Measurements from ENCODE around the gene CTSS. TPM values are rescaled to one million over a fixed set of nuclear protein-coding genes. Genes with fewer than 3 reads are reported as not detected.
A peak's percentile ranks its signal among the peaks of the same experiment; 100 is the strongest.
"Not testable (repeated sequence)": the region's sequence is repeated elsewhere in the genome, so short reads cannot be mapped to it uniquely, and the experiment has no call there.

Gene CTSS
- total RNA-seq, 4 donors from 2014 or later, result 97.4 to 146 (median 133) TPM

DNA sequence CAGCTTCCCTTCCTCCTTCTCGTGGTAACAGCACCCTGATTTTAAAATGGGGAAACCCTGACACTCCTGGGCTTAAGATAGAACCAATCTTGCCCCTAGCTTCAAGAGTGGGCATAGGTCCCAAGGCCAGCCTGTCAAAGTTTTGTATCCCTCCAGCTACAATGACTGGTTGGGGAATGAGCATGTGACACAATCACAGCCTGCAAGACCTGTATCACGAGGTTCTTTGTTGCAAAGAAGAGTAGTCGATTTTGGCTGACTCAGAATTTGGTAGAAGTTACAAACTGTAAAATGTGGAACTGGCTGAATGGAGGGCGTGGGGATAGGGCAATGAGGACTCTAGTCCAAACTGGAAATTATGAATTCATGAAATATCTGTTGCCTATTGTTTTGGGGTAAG lies 23.8 kb upstream of the CTSS start:
- H3K4me3 ChIP-seq, result no peak overlapping the region
- no peaks in the 10 kb centered on the region for H3K9me3 ChIP-seq
- no peaks in the 10 kb centered on the region for H3K36me3 ChIP-seq
- no peak for TF ChIP-seq POLR2A (IDR thresholded peaks at IDR 0.05)
- TF ChIP-seq, protein P1, sequence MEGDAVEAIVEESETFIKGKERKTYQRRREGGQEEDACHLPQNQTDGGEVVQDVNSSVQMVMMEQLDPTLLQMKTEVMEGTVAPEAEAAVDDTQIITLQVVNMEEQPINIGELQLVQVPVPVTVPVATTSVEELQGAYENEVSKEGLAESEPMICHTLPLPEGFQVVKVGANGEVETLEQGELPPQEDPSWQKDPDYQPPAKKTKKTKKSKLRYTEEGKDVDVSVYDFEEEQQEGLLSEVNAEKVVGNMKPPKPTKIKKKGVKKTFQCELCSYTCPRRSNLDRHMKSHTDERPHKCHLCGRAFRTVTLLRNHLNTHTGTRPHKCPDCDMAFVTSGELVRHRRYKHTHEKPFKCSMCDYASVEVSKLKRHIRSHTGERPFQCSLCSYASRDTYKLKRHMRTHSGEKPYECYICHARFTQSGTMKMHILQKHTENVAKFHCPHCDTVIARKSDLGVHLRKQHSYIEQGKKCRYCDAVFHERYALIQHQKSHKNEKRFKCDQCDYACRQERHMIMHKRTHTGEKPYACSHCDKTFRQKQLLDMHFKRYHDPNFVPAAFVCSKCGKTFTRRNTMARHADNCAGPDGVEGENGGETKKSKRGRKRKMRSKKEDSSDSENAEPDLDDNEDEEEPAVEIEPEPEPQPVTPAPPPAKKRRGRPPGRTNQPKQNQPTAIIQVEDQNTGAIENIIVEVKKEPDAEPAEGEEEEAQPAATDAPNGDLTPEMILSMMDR (IDR thresholded peaks at IDR 0.05), result no peak
- no peak overlapping the region for H3K27ac ChIP-seq
- no peak for DNase-seq
- H3K27me3 ChIP-seq, result no peaks in the 10 kb centered on the region
- H3K4me1 ChIP-seq, result no peaks in the 10 kb centered on the region

DNA sequence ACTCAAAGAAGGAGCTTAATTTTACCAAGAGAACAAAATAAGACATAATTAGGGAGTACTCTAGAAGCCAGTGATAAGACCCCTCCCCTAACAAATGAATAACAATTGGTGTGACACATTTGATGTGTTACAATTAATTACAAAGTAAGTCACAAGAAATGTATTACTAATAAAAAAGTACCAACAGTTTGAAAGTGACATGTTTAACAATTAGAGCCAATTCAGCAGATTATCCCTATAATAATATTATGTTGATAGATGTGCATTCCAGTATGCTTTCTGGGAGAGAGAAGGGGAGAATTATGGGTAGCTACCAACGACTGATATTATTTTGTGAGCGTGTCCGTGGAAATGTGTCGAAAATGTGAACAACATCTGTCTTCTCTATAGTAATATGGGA lies 23.4 kb upstream of the CTSS start:
- DNase-seq, result no peak
- Histone ChIP-seq H3K4me3 (no peak overlapping the region), H3K9me3 (no peaks in the 10 kb centered on the region), H3K27ac (no peak overlapping the region), H3K36me3 (no peaks in the 10 kb centered on the region), H3K27me3 (no peaks in the 10 kb centered on the region), H3K4me1 (no peaks in the 10 kb centered on the region)
- no peak for TF ChIP-seq POLR2A (IDR thresholded peaks at IDR 0.05)
- TF ChIP-seq, protein P1 (IDR thresholded peaks at IDR 0.05), result no peak

DNA sequence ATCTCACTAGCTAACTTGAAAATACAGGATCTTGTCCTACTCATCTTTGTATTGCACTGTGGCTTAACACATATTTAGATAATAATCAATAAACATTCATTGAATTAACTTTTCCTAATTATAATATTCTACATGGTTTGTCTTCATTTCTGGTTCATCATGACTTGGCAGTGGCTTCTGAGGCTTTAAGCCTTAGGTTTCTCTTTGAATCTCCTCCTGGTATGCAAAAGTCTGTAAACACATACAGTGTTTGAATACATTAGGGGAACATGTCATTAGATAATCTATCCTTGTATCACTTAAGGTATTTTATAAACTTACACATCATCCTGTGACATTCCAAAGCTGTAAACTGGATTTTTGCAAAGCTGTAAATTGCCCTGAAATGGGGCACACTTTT lies 21.9 kb upstream of the CTSS start:
- no peaks in the 10 kb centered on the region for H3K4me1 ChIP-seq
- H3K4me3 ChIP-seq, result no peak overlapping the region
- DNase-seq, result no peak
- H3K27me3 ChIP-seq, result no peaks in the 10 kb centered on the region
- H3K27ac ChIP-seq, result peak overlapping the region in 1 of 4 donors; percentile 2
- TF ChIP-seq, protein P1 (IDR thresholded peaks at IDR 0.05), result no peak
- TF ChIP-seq POLR2A (IDR thresholded peaks at IDR 0.05), result no peak
- no peaks in the 10 kb centered on the region for H3K36me3 ChIP-seq
- no peaks in the 10 kb centered on the region for H3K9me3 ChIP-seq

DNA sequence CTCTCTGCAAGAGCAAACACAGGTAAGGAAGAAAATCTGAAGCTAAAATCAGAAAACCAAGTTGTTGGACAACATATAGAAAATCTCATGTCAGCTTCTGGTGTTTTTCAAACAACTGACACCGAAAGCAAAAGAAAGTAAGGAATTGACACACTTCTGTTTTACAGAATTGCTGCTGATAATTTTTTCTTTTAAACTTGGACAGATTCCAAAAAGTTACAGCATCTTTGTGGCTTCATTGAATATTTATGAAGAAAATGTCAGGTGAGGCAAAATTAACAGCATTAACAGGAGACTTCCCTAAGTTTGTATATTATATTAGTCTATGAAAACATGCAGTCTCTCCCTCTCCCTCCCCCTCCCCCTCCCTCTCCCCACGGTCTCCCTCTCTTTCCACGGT lies 14.9 kb upstream of the CTSS start:
- no peaks in the 10 kb centered on the region for H3K36me3 ChIP-seq
- DNase-seq, result no peak
- no peaks in the 10 kb centered on the region for H3K27me3 ChIP-seq
- no peaks in the 10 kb centered on the region for H3K4me1 ChIP-seq
- H3K4me3 ChIP-seq, result no peak overlapping the region
- no peak for TF ChIP-seq POLR2A (IDR thresholded peaks at IDR 0.05)
- TF ChIP-seq, protein P1 (IDR thresholded peaks at IDR 0.05), result no peak
- H3K27ac ChIP-seq, result no peak overlapping the region
- no peaks in the 10 kb centered on the region for H3K9me3 ChIP-seq

DNA sequence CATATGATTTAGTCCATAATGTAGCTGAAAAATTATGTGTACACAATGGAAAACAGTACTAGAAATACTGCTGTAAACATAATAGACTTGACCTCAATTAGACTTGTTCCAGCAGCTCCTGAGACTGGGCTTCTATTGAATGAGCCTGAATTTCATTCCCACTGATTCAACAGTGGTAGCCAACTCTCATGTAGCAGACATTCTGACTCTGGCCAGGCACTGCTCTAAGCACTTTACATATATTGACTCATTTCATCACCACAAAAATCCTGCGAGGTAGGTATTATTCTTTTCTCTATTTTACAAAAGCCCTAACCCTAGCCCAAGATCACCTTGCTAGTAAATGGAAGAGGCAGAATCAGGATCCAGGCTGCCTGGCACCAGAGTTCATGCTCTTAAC lies 12.8 kb upstream of the CTSS start:
- Histone ChIP-seq H3K4me3 (no peak overlapping the region), H3K9me3 (no peaks in the 10 kb centered on the region), H3K27ac (no peak overlapping the region), H3K36me3 (no peaks in the 10 kb centered on the region), H3K27me3 (no peaks in the 10 kb centered on the region), H3K4me1 (no peaks in the 10 kb centered on the region)
- TF ChIP-seq POLR2A (IDR thresholded peaks at IDR 0.05), result no peak
- TF ChIP-seq, protein P1 (IDR thresholded peaks at IDR 0.05), result no peak
- DNase-seq, result no peak

DNA sequence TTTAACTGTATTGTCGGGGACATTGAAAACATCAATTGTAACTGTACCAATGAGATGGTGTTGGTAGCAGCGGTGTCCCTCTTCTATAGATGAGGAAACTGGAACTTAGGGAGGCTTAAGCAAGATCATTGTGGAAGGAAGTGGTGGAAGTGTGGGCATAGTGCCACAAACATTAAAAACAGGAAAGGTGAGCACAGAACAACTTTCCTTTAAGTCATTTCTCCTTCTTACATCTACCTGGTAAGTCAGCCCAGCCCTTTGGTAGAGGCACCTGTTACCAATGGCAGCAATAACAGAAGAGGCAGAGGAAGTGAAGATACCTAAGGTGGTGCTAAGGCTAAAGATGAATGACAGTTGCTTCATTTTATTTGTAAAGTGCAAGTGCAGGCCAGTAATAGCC lies 12.0 kb upstream of the CTSS start:
- no peaks in the 10 kb centered on the region for H3K4me1 ChIP-seq
- no peak for DNase-seq
- no peak for TF ChIP-seq POLR2A (IDR thresholded peaks at IDR 0.05)
- TF ChIP-seq, protein P1 (IDR thresholded peaks at IDR 0.05), result no peak
- H3K9me3 ChIP-seq, result no peaks in the 10 kb centered on the region
- no peaks in the 10 kb centered on the region for H3K27me3 ChIP-seq
- no peak overlapping the region for H3K4me3 ChIP-seq
- H3K27ac ChIP-seq, result no peak overlapping the region
- H3K36me3 ChIP-seq, result no peaks in the 10 kb centered on the region

DNA sequence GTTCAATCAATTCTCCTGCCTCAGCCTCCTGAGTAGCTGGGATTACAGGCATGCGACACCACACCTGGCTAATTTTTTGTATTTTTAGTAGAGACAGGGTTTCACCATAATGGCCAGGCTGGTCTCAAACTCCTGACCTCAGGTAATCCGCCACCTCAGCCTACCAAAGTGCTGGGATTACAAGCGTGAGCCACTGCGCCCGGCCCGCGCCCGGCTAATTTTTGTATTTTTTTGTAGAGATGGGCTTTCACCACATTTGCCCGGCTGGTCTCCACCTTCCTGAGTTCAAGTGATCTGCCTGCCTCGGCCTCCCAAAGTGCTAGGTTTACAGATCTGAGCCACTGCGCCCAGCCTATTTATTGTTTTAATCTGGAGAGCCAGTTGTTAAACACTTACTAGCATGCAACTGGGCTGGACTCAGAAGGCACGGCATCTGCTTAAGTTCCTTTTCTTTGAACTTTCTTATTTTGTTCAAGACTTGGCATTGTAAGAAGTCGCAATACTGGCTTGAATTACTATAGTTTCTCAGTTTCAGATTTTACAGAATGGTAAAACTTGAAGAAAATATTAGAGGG lies 10.4 kb upstream of the CTSS start:
- H3K9me3 ChIP-seq, H3K27me3 ChIP-seq, DNase-seq, H3K4me3 ChIP-seq, H3K36me3 ChIP-seq, H3K4me1 ChIP-seq, H3K27ac ChIP-seq: not testable (repeated sequence)
